LNCAP (cell line): ENCODE data around the gene SPARCL1.

Source experiments
- TF ChIP-seq, protein P1 (sequence below): fragments of 450-650 bp; IDR thresholded peaks from 2 replicates; pipeline ENCODE4 v1.5.1; 2017; ENCODE audit warnings: mild to moderate bottlenecking

Gene SPARCL1

GRCh38 chr4:87565746-87566145 is 36.6 kb upstream of the SPARCL1 start:
- TF ChIP-seq, protein P1, sequence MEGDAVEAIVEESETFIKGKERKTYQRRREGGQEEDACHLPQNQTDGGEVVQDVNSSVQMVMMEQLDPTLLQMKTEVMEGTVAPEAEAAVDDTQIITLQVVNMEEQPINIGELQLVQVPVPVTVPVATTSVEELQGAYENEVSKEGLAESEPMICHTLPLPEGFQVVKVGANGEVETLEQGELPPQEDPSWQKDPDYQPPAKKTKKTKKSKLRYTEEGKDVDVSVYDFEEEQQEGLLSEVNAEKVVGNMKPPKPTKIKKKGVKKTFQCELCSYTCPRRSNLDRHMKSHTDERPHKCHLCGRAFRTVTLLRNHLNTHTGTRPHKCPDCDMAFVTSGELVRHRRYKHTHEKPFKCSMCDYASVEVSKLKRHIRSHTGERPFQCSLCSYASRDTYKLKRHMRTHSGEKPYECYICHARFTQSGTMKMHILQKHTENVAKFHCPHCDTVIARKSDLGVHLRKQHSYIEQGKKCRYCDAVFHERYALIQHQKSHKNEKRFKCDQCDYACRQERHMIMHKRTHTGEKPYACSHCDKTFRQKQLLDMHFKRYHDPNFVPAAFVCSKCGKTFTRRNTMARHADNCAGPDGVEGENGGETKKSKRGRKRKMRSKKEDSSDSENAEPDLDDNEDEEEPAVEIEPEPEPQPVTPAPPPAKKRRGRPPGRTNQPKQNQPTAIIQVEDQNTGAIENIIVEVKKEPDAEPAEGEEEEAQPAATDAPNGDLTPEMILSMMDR, result no peak

- TF ChIP-seq, protein P1, result no peak
Observed at GRCh38 chr4:87560802-87561201, 31.6 kb upstream of the SPARCL1 start.

DNA sequence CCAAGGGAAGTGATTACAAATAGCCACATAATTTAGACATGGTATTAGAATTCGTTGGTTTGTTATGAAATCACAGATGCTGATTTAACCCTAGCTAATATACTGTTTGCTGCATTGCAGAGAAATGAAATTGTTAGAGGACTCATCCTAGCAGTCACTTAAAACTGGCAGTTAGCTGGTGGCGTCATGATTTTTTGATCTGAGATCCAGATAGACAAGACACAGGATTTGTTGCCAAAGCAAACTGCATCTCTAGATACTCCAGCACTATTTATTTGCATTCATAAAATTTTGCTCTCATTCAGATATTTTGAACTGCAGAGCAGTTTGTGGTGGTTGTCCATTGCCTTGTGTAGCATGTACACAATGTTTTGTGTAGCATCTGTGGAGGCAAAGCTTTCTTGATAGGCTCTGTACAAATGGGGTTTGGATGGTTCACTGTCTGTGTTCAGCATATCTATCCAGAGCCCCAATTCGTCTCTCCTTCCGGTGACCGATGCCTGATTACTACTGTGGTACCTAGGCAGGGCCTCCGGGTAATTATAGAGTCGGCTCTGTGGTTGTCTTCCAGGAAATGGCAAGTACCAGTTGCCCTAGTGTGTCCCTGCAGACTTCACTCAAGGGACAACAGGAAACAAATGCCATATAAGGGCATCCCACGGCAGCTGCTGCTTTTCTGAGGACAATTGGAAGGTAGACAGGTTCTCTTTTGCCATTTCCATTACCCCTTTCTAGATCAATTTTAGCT is 30.1 kb upstream of the SPARCL1 start:
- TF ChIP-seq, protein P1, result no peak

DNA sequence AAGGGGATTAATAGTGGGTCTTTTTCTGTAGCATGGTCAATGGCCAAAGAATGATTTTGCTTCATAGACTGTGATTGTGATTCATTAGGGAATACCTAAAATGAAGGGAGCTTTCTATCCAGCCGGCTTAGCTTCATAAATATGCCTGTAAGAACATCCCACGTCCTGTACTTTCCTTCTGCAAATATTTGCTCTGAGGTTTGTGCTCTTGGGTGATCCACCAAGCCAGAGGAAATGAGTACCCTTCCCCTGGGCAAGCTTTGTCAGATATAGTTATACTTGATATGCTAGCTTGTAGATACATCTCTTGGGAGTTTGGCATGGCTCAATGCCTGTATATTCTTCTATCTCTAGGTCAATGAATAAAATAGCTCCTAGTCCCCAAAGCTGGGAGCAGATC is 28.2 kb upstream of the SPARCL1 start:
- TF ChIP-seq, protein P1, result no peak

DNA sequence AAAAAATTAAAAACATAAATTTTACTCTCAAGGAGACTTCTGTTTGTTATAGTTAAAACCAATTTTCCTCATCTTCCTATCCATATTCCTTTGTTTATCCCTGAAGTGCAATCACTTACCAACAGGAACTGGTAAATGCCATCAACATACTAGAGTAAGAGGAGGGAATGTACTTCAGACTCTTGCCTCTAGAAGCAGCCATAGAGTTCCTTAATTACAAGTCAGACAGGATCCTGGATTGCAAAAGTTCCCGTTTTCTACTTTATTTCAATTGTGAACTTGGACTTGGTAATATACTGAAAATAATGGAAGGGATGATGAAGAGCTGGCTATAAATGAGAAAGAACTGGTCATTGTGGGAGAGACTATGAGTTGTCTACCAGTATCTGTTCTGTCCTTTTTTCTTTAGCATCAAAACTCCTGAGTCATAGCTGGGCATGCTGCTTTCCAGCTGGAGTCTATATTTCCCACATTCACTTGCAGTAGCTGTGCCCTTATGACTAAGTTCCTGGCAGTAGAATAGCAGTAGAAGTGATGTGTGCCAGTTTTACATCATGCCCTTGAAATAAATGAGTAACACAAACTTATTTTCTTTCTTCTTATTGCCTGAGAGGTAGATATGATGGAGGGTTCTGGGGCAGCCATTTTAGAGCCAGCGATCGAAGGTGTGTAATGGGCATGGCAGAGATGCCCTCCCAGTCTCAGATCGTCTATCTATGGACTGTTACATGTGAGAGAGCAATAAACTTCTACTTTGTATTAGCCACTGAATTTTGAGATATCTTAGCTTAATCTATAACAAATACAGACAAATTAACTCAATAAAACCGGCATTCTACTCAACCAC is 26.8 kb upstream of the SPARCL1 start:
- TF ChIP-seq, protein P1, result no peak

GRCh38 chr4:87553182-87553581 is 24.0 kb upstream of the SPARCL1 start:
- TF ChIP-seq, protein P1, result no peak

GRCh38 chr4:87551361-87551760 is 22.2 kb upstream of the SPARCL1 start:
- TF ChIP-seq, protein P1, result no peak
